Upper lobe of left lung (tissue), 6 donors: Measurements from ENCODE around the gene CTTN. TPM values are rescaled to one million over a fixed set of nuclear protein-coding genes. Genes with fewer than 3 reads are reported as not detected.

Experiments
- ATAC-seq, 2 donors: fragments of 200-7000 bp; cut with Tn5 transposase; one replicate each; pipeline ENCODE4 v1.9.1; 2022; ENCODE audit warnings: mild to moderate bottlenecking in 2 of 2, moderate library complexity in 2 of 2; ENCODE audit not compliant: low FRiP score in 2 of 2
- DNase-seq, 2 donors: peaks; one replicate each; pipeline ENCODE4 v3.0.0-alpha.2; 2019 to 2020
- H3K27ac ChIP-seq, 4 donors: fragments of 200-600 bp; sonication (generic); one replicate each; pipeline ENCODE4 v1.5.1; 2016 to 2019
- H3K27me3 ChIP-seq, 4 donors: fragments of 200-600 bp; sonication (generic); one replicate each; pipeline ENCODE4 v1.5.1; 2017 to 2019
- H3K36me3 ChIP-seq, 4 donors: fragments of 200-600 bp; sonication (generic); one replicate each; pipeline ENCODE4 v1.5.1; 2016 to 2019
- H3K4me1 ChIP-seq, 4 donors: fragments of 200-600 bp; sonication (generic); one replicate each; pipeline ENCODE4 v1.5.1; 2018 to 2019
- H3K4me3 ChIP-seq, 4 donors: fragments of 200-600 bp; sonication (generic); one replicate each; pipeline ENCODE4 v1.5.1; 2017 to 2019; ENCODE audit warnings: mild to moderate bottlenecking in 2 of 4, moderate library complexity in 1 of 4
- H3K9me3 ChIP-seq, 4 donors: fragments of 200-600 bp; sonication (generic); one replicate each; pipeline ENCODE4 v1.5.1; 2018 to 2019
- EP300 ChIP-seq, 4 donors: sonication (generic); formaldehyde crosslinking; IDR thresholded peaks; one replicate each; pipeline ENCODE4 v1.5.1; 2017; ENCODE audit warnings: antibody characterized with exemption in 4 of 4, control low read depth in 2 of 4
- POLR2A ChIP-seq, 4 donors: fragments of 450-650 bp; IDR thresholded peaks; one replicate each; pipeline ENCODE4 v1.5.1; 2016 to 2017; ENCODE audit warnings: antibody characterized with exemption in 4 of 4, mild to moderate bottlenecking in 2 of 4
- POLR2AphosphoS5 ChIP-seq, 2 donors: sonication (generic); formaldehyde crosslinking; IDR thresholded peaks; one replicate each; pipeline ENCODE4 v1.5.1; 2017; ENCODE audit warnings: antibody characterized with exemption in 2 of 2
- whole genome bisulfite sequencing, 2 donors: methylation state at CpG; one replicate each; pipeline ENCODE4 v1.1.5; 2017 to 2018; 5-methylcytosine and 5-hydroxymethylcytosine counted together
- total RNA-seq, 6 donors: library from RNA; depleted of rRNA in 4 of 6; stranded (reverse); fragments of >200 nt in 4 of 6; gene quantifications; one replicate each; pipeline versions ENCODE4 v1.1.0 to v1.2.1, GENCODE V29; 2016 to 2021
- TF ChIP-seq, protein P1 (sequence below), 6 experiments: fragments of 450-650 bp in 4 of 6; fragments of 200-600 bp in 2 of 6; sonication (generic) in 2 of 6; IDR thresholded peaks; one replicate each; pipeline ENCODE4 v1.5.1; 2016 to 2019; ENCODE audit warnings: antibody characterized with exemption in 6 of 6
- donor health status: DM: no; HTN: no; CAD: no; lungs with moderate emphysema.
- donor health status: DM: no; HTN: yes; CAD: no; lungs with severe emphysema.

CTTN gene
- total RNA-seq, 6 donors from 2014 or later = 175 to 413 (median 218) TPM

GRCh38 chr11:70432580-70432979, 34.3 kb downstream of the CTTN start:
- ATAC-seq = no peak
- peaks cover 15 to 97% (median 78%) of the 10 kb centered on the region in 4 donors for H3K36me3 ChIP-seq

GRCh38 chr11:70433038-70433437, 34.7 kb downstream of the CTTN start:
- H3K4me1 ChIP-seq = no peaks in the 10 kb centered on the region
- no peaks in the 10 kb centered on the region for H3K27me3 ChIP-seq
- 92 to 97% methylated on average over 18 to 20 of the region's 20 CpGs for WGBS, 2 donors
- ATAC-seq (no peak), DNase-seq (no peak)
- H3K9me3 ChIP-seq = no peaks in the 10 kb centered on the region
- H3K27ac ChIP-seq = no peak overlapping the region
- H3K36me3 ChIP-seq = peaks cover 15 to 99% (median 77%) of the 10 kb centered on the region in 4 donors
- no peak overlapping the region for H3K4me3 ChIP-seq
- no peak for TF ChIP-seq POLR2A (IDR thresholded peaks at IDR 0.05)
- TF ChIP-seq, protein P1, sequence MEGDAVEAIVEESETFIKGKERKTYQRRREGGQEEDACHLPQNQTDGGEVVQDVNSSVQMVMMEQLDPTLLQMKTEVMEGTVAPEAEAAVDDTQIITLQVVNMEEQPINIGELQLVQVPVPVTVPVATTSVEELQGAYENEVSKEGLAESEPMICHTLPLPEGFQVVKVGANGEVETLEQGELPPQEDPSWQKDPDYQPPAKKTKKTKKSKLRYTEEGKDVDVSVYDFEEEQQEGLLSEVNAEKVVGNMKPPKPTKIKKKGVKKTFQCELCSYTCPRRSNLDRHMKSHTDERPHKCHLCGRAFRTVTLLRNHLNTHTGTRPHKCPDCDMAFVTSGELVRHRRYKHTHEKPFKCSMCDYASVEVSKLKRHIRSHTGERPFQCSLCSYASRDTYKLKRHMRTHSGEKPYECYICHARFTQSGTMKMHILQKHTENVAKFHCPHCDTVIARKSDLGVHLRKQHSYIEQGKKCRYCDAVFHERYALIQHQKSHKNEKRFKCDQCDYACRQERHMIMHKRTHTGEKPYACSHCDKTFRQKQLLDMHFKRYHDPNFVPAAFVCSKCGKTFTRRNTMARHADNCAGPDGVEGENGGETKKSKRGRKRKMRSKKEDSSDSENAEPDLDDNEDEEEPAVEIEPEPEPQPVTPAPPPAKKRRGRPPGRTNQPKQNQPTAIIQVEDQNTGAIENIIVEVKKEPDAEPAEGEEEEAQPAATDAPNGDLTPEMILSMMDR (IDR thresholded peaks at IDR 0.05) = no peak
- no peak for TF ChIP-seq POLR2AphosphoS5 (IDR thresholded peaks at IDR 0.05)
- no peak for TF ChIP-seq EP300 (IDR thresholded peaks at IDR 0.05)

More at GRCh38 chr11:70432580-70432979, 34.3 kb downstream of the CTTN start:
- DNase-seq = no peak
- H3K4me3 ChIP-seq = no peak overlapping the region
- H3K4me1 ChIP-seq = no peaks in the 10 kb centered on the region
- TF ChIP-seq, protein P1 (IDR thresholded peaks at IDR 0.05) = no peak
- TF ChIP-seq POLR2A (IDR thresholded peaks at IDR 0.05) (no peak), EP300 (IDR thresholded peaks at IDR 0.05) (no peak), POLR2AphosphoS5 (IDR thresholded peaks at IDR 0.05) (no peak)
- H3K9me3 ChIP-seq = no peaks in the 10 kb centered on the region
- WGBS, 2 donors = 85 to 86% methylated on average over 11 to 15 of the region's 15 CpGs
- H3K27ac ChIP-seq = no peak overlapping the region
- H3K27me3 ChIP-seq = no peaks in the 10 kb centered on the region

DNA sequence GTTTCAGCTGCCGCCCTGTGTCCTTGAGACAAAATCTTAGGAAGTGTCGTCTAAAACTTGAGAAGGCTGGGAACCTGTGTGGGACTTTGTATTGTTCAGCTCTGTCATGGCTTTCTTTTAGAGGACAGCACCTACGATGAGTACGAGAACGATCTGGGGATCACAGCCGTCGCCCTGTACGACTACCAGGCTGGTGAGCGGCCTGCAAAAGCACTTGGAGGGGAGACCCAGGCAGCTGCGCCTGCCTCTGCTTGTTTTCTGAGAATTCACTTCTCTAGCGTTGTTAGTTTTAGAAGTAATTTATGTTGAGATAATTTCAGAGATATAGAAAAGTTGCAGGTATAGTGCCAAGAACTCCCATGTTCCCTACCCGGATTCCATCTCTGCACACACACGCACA, 35.2 kb downstream of the CTTN start:
- DNase-seq (no peak), ATAC-seq (no peak)
- Histone ChIP-seq H3K27ac (no peak overlapping the region), H3K36me3 (peaks cover 15 to 98% (median 79%) of the 10 kb centered on the region in 4 donors), H3K4me1 (no peaks in the 10 kb centered on the region), H3K27me3 (no peaks in the 10 kb centered on the region), H3K4me3 (no peak overlapping the region), H3K9me3 (no peaks in the 10 kb centered on the region)
- TF ChIP-seq POLR2A (IDR thresholded peaks at IDR 0.05) (no peak), EP300 (IDR thresholded peaks at IDR 0.05) (no peak), POLR2AphosphoS5 (IDR thresholded peaks at IDR 0.05) (no peak)
- TF ChIP-seq, protein P1 (IDR thresholded peaks at IDR 0.05) = no peak
- 92 to 96% methylated on average over 12 to 13 of the region's 13 CpGs for WGBS, 2 donors

GRCh38 chr11:70433966-70434812, 35.9 kb downstream of the CTTN start:
- H3K4me3 ChIP-seq = no peak overlapping the region
- no peak for TF ChIP-seq POLR2A (IDR thresholded peaks at IDR 0.05)
- no peaks in the 10 kb centered on the region for H3K4me1 ChIP-seq
- H3K27ac ChIP-seq = no peak overlapping the region
- WGBS, 2 donors = 89 to 92% methylated on average over 34 to 36 of the region's 36 CpGs
- H3K36me3 ChIP-seq = peaks cover 15 to 91% (median 76%) of the 10 kb centered on the region in 4 donors
- H3K27me3 ChIP-seq = no peaks in the 10 kb centered on the region
- ATAC-seq (no peak), DNase-seq (peak in 1 of 2 donors; percentile 75)
- no peaks in the 10 kb centered on the region for H3K9me3 ChIP-seq

GRCh38 chr11:70434813-70435278, 36.5 kb downstream of the CTTN start:
- no peak for TF ChIP-seq EP300 (IDR thresholded peaks at IDR 0.05)
- TF ChIP-seq, protein P1 (IDR thresholded peaks at IDR 0.05) = no peak
- no peak for TF ChIP-seq POLR2A (IDR thresholded peaks at IDR 0.05)
- TF ChIP-seq POLR2AphosphoS5 (IDR thresholded peaks at IDR 0.05) = no peak
- no peak overlapping the region for H3K27ac ChIP-seq
- no peak overlapping the region for H3K4me3 ChIP-seq
- no peaks in the 10 kb centered on the region for H3K9me3 ChIP-seq
- no peaks in the 10 kb centered on the region for H3K27me3 ChIP-seq
- peaks cover 15 to 85% (median 69%) of the 10 kb centered on the region in 4 donors for H3K36me3 ChIP-seq
- H3K4me1 ChIP-seq = no peaks in the 10 kb centered on the region
- 91 to 97% methylated on average over 14 to 17 of the region's 17 CpGs for WGBS, 2 donors
- no peak for DNase-seq
- no peak for ATAC-seq
